HUES6 (cell line): ENCODE measurements around the gene PPP1R9B.

Experiments used
- H3K27ac ChIP-seq: 2 replicates; pipeline ENCODE4 v1.7.0; 2013; ENCODE audit warnings: low read depth, mild to moderate bottlenecking, low read length, inconsistent platforms
- H3K27me3 ChIP-seq: 2 replicates; pipeline ENCODE4 v1.6.1; 2013; ENCODE audit warnings: low read length; ENCODE audit not compliant: control insufficient read depth, insufficient read depth
- H3K36me3 ChIP-seq: 2 replicates; pipeline ENCODE4 v1.6.1; 2013; ENCODE audit warnings: low read length; ENCODE audit not compliant: control insufficient read depth, insufficient read depth
- H3K4me1 ChIP-seq: 2 replicates; pipeline ENCODE4 v1.6.1; 2013; ENCODE audit warnings: low read length; ENCODE audit not compliant: control insufficient read depth, insufficient read depth
- H3K4me3 ChIP-seq: 2 replicates; pipeline ENCODE4 v1.5.1; 2013; ENCODE audit warnings: low read depth, low read length
- H3K9ac ChIP-seq: one replicate; pipeline ENCODE4 v1.6.1; 2013; ENCODE audit warnings: mild to moderate bottlenecking, low read length
- H3K9me3 ChIP-seq: 2 replicates; pipeline ENCODE4 v1.6.1; 2013; ENCODE audit warnings: low read depth, low read length; ENCODE audit not compliant: control insufficient read depth, insufficient read depth

PPP1R9B gene

DNA sequence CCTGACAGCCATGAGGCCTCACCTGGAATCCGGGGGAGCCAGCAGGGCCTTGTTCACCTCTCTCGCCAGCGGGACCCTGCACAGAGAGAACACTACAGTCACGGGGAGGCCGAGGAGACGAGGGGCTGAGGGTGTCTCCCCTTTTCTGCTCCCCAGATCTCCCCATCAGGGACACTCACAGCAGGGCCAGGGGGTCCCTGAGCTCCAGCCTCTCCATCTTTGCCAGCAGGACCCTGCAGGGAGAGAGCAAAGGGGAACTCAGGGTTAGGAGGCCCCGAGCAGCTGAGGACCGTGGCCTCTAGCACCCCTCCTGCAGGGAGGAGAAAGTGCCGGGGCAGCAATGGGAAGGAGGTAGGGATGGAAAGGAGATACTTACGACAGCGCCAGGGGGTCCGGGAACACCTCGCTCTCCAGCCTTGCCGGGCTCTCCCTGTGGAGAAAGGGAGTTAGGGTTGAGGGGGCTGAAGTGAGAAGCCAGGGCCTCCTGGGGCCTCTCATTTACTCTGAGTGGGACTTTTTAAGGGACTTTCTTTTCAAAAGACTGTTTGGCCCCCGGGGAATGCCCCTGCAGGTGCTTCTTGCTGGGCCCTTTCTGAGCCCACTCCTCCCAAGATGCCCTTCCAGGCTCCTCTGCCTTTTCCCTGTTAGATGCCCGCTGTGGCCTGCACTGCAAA, 42.3 kb upstream of the PPP1R9B start:
- Histone ChIP-seq H3K27me3 (no peaks in the 10 kb centered on the region), H3K9ac (no peak overlapping the region), H3K27ac (no peak overlapping the region), H3K36me3 (peaks cover 99% of the 10 kb centered on the region), H3K9me3 (no peaks in the 10 kb centered on the region), H3K4me1 (no peaks in the 10 kb centered on the region), H3K4me3 (no peak overlapping the region)

DNA sequence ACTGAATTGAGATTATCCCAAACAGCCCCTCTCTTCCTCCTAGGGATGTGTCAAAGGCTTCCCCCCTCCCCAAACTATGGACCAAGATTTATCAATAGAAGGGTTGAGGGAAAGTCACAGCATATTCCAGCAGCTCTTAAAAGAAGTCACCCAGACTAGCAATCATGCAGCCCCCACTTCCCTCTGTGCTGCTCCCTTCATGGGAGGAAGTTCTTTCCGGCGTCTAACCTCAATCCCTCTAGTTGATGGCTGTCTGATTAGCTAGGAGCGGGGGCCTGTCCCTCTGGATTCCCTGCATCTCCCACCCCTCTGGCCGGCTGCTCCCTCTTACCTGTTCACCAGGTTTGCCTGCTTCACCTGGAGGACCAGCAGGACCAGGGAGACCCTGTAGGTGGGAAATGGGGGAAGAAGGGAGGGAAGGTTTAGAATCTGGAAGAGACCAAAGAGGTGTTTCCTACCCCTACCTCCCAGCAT, 41.7 kb upstream of the PPP1R9B start:
- no peak overlapping the region for H3K4me3 ChIP-seq
- no peaks in the 10 kb centered on the region for H3K4me1 ChIP-seq
- H3K27ac ChIP-seq, result no peak overlapping the region
- peaks cover 99% of the 10 kb centered on the region for H3K36me3 ChIP-seq
- no peaks in the 10 kb centered on the region for H3K9me3 ChIP-seq
- H3K27me3 ChIP-seq, result no peaks in the 10 kb centered on the region
- H3K9ac ChIP-seq, result no peak overlapping the region

DNA sequence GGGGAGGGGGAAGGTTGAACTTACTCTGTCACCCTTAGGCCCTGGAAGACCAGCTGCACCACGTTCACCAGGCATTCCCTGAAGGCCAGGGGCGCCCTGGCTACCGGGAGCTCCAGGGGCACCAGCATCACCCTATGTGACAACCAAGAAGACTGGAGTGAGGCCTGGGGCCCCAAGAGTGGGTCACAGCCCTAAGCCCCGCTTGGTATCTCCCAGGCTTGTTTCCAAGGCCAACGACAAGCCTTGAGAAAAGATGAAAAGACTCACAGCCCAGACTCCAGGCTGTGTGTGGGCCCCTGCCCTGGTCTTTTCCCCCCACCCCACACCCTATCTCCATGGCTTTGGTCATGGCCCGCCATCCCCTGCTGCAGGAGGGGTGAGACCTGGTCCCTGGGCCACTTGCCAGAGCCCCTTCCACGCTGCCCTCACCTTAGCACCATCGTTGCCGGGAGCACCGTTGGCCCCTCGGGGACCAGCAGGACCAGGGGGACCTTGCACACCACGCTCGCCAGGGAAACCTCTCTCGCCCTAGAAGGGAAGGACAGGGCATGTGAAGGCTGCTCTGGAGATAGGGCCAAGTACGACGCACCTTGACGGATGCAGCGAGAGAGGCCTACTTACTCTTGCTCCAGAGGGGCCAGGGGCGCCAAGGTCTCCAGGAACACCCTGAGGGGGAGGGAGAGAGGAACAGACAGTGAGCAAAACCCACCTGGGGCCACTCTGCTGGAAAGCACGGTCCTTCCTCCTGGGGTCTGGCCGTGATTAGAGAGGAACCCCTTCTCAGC, 41.1 kb upstream of the PPP1R9B start:
- Histone ChIP-seq H3K27ac (no peak overlapping the region), H3K9ac (no peak overlapping the region), H3K4me3 (no peak overlapping the region), H3K4me1 (no peaks in the 10 kb centered on the region), H3K36me3 (peaks cover 99% of the 10 kb centered on the region), H3K27me3 (no peaks in the 10 kb centered on the region), H3K9me3 (no peaks in the 10 kb centered on the region)

DNA sequence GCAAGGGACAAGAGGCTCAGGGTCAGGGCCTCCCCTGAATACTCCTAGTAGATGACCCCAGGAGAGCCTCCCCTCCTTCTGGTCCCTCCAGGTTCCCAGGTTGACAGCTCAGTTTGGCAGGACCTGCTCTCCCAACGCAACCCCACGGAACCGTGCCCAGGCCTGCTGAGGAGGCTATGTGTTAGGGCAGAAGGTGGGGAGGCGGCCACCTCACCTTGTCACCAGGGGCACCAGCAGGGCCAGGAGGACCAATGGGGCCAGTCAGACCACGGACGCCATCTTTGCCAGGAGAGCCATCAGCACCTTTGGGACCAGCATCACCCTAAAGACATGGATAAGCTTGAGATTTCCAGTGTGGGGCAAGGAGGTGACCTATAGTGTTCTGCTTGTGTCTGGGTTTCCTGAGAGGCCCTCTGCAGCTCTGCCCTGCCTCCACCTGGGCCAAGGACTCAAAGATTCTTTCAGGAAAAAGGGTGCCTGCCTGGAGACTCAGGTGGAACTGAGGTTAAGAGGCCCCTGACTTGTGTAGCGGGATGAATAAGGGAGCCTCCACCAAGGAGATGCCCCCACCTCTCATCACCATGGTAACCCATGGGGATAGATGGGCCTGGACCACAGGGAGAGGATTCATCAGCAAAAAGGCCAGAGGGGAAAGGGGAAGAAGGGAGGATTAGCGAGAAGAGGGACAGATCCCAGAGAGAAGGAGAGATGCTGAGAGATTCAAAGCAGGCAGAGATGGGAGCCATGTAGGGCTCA, 40.3 kb upstream of the PPP1R9B start:
- H3K27me3 ChIP-seq, result no peaks in the 10 kb centered on the region
- no peak overlapping the region for H3K4me3 ChIP-seq
- no peaks in the 10 kb centered on the region for H3K9me3 ChIP-seq
- H3K9ac ChIP-seq, result no peak overlapping the region
- H3K4me1 ChIP-seq, result no peaks in the 10 kb centered on the region
- peaks cover 99% of the 10 kb centered on the region for H3K36me3 ChIP-seq
- H3K27ac ChIP-seq, result no peak overlapping the region

DNA sequence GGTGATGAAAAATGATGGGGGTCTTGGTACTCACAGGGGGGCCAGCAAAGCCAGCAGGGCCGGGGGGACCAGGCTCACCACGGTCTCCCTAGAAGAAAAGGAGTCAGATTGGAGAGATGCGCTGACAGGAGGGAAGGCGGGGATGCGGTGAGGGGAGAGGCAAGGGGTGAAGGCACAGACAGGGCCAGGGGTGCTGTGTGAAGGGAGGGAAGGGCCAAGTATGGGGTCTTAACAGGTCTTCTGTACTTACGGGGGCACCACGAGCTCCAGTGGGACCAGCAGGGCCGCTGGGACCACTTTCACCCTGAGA, 39.8 kb upstream of the PPP1R9B start:
- no peaks in the 10 kb centered on the region for H3K4me1 ChIP-seq
- H3K4me3 ChIP-seq, result no peak overlapping the region
- peaks cover 99% of the 10 kb centered on the region for H3K36me3 ChIP-seq
- no peak overlapping the region for H3K27ac ChIP-seq
- H3K9me3 ChIP-seq, result no peaks in the 10 kb centered on the region
- H3K27me3 ChIP-seq, result no peaks in the 10 kb centered on the region
- no peak overlapping the region for H3K9ac ChIP-seq

DNA sequence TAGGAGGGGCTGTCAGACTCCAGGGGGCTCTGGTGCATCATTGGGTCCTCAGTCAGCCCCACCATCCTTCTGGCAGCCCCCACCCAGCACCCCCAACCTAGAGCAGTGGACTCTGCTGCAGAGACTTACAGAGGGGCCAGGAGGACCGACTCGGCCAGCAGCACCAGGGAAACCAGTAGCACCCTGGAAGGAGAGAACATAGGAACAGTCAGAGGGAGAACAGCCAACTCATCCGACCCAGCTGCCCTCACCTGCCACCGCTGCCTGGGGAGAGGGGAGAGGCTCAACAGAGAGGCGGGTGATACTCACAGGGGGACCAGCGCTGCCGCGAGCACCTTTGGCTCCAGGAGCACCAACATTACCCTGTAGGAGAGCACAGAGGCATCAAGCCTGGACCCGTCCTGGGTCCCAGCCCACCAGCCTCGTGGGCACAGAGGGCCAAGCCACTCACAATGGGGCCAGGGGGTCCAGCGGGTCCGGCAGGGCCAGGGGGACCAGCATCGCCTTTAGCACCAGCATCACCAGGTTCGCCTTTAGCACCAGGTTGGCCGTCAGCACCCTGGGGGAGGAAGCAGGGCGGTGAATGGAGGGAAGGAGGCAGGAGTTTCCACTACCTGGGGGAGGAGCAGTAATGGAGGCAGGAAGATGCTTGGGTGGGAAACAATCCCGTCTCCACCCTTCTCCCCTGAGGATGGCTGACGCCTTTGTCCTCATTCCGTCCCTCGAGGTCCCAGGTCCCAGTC, 39.2 kb upstream of the PPP1R9B start:
- Histone ChIP-seq H3K27ac (no peak overlapping the region), H3K4me3 (no peak overlapping the region), H3K9ac (no peak overlapping the region), H3K9me3 (no peaks in the 10 kb centered on the region), H3K27me3 (no peaks in the 10 kb centered on the region), H3K4me1 (peaks cover 2% of the 10 kb centered on the region), H3K36me3 (peaks cover 95% of the 10 kb centered on the region)

DNA sequence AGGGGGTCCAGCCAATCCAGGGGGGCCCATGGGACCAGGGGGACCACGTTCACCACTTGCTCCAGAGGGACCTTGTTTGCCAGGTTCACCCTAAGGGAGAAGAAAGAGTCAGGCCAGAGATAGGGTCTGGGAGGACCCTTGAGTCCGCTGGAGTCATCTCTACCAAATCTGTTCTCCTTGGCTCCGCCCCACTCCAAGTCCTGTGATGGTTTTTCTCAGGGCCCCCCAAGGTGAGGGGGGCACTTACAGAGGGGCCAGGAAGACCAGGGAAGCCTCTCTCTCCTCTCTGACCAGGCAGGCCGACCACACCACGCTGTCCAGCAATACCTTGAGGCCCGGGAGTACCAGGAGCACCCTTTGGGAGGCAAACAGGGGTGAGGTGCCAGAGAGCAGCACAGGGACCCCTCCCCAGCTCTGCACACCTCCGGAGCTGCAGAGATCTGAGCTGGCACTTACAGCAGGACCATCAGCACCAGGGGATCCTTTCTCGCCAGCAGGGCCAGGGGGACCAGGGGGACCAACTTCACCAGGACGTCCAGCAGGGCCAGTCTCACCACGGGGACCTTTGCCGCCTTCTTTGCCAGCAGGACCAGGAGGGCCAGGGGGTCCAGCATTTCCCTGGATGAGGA, 38.6 kb upstream of the PPP1R9B start:
- no peaks in the 10 kb centered on the region for H3K27me3 ChIP-seq
- no peaks in the 10 kb centered on the region for H3K9me3 ChIP-seq
- H3K9ac ChIP-seq, result no peak overlapping the region
- H3K4me3 ChIP-seq, result no peak overlapping the region
- peaks cover 89% of the 10 kb centered on the region for H3K36me3 ChIP-seq
- peaks cover 8% of the 10 kb centered on the region for H3K4me1 ChIP-seq
- no peak overlapping the region for H3K27ac ChIP-seq

DNA sequence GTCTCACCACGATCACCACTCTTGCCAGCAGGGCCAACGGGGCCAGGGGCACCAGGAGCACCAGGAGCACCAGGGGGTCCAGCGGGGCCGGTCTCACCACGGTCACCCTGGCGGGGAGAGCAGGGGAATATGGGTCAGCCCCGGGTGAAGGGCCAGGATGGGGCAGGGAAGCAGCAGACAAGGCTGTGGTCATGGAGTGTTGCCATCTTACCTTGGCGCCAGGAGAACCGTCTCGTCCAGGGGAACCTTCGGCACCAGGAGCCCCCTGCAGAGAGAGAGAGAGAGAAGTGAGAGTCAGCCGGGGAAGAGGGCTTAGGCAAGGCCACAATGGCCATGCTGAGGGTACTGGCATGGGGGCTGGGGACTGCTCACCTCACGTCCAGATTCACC, 38.0 kb upstream of the PPP1R9B start:
- no peak overlapping the region for H3K4me3 ChIP-seq
- H3K9ac ChIP-seq, result no peak overlapping the region
- H3K27me3 ChIP-seq, result no peaks in the 10 kb centered on the region
- H3K27ac ChIP-seq, result no peak overlapping the region
- H3K9me3 ChIP-seq, result no peaks in the 10 kb centered on the region
- H3K4me1 ChIP-seq, result peaks cover 13% of the 10 kb centered on the region
- H3K36me3 ChIP-seq, result peaks cover 84% of the 10 kb centered on the region

DNA sequence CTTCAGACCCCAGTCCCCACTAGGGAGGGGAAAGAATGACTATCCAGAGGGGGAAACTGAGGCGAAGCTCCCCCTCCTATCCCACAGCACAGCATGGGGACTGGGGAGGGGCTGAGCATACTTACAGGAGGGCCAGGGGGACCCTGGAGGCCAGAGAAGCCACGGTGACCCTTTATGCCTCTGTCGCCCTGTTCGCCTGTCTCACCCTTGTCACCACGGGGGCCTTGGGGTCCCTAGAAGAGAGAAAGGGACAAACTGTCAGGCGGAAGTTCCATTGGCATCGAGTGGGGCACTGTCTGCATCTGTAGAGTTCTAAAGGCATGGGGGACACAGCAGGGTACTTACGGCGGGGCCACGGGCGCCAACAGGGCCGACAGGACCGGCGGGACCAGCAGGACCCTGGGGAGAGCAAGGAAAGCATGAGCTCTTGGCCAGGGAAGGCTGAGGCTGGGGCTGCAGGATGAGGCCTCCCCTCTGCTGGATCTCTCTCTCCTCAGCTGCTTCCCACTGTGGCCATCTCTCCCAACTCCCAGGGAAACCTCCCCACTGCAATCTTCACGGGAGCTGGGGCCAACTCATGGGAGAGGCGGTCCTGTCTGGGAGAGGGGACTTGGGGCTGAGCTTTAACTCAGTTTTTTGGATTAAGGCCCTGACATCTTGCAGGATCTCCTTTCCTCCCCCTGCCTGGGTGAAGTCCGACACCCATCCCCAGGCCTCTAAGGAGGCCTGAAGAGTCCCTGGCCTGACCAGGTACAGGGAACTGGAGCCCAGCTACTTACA, 37.5 kb upstream of the PPP1R9B start:
- peaks cover 79% of the 10 kb centered on the region for H3K36me3 ChIP-seq
- H3K9ac ChIP-seq, result no peak overlapping the region
- no peaks in the 10 kb centered on the region for H3K9me3 ChIP-seq
- H3K27me3 ChIP-seq, result no peaks in the 10 kb centered on the region
- H3K27ac ChIP-seq, result no peak overlapping the region
- no peak overlapping the region for H3K4me3 ChIP-seq
- peaks cover 18% of the 10 kb centered on the region for H3K4me1 ChIP-seq

DNA sequence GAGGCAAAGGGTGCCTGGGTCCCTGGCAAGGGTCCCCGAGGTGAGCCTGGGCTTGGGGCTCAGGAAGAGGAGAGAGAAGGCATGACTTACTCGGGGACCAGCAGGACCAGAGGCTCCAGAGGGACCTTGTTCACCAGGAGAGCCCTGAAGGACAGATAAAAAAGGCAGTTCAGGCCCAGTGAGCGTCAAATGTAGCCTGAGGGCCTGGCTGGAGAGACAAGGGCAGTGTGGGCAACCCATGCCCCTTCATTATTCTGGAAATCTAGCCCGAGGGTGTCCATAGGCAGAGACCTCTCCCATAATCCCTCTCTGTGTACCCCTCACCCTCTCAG, 36.9 kb upstream of the PPP1R9B start:
- Histone ChIP-seq H3K4me1 (peaks cover 20% of the 10 kb centered on the region), H3K27me3 (no peaks in the 10 kb centered on the region), H3K9ac (no peak overlapping the region), H3K27ac (no peak overlapping the region), H3K4me3 (no peak overlapping the region), H3K36me3 (peaks cover 73% of the 10 kb centered on the region), H3K9me3 (no peaks in the 10 kb centered on the region)
